ENCODE measurements around the gene RHOF. TPM values are rescaled to one million over a fixed set of nuclear protein-coding genes. Genes with fewer than 3 reads are reported as not detected.
A peak's percentile ranks its signal among the peaks of the same experiment; 100 is the strongest.
"Not testable (repeated sequence)": the region's sequence is repeated elsewhere in the genome, so short reads cannot be mapped to it uniquely, and the experiment has no call there.

RHOF gene
- total RNA-seq, 1 donor from 2014 or later: 7.8 TPM

DNA sequence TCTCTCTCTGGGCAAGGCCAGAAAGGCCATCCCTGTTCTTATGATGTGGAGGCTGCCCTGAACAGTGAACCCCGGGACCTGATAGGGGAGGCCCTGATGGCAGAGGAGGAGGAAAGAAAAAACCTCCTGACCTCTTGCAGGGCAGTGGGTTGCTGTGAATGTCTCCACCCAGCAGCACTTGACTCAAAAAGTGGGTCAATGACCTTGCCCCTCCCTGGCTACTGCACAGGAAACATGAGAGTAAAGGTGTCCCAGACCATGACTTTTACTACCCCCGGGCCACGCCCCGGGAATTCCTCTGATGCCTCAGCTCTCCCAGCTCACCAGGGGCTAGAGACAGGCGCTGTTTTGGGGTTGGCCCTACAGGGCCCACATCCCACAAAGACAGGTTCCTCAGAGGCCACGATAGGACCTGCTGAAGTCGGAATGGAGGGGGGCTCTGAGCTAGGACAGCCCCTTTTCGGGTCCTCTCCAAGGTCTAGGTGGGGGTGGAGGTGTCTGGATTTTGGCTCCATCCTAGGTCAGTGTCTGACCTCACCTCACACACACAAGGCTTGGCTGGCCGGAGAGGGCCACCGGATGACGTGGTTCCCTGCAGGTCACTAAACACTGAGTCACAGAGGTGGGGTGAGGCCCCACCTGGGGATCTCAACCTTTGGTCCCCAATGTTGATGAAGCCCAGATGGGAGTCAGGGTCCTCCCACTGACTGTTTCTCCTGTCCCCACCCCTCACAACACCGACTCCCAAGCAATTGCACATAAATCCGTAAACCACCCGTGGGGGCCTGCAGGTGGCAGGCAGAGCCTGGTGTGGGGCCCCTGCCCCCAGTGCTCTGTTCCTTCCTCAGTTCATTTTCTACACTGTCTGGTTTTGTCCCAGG lies 1.6 kb downstream of the RHOF start:
- DNase-seq: no peak

DNA sequence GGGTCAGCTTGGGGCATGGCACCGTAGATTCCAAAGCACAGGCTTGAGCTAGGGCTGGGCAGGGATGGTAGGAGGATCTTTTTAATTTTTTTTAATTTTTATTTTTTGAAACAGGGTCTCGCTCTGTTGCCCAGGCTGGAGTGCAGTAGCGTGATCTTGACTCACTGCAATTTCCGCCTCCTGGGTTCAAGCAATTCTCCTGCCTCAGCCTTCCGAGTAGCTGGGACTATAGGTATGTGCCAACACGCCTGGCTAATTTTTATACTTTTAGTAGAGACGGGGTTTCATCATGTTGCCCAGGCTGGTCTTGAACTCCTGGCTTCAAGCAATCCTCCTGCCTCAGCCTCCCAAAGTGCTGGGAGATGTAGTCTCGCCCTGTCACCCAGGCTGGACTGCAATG lies 2.7 kb downstream of the RHOF start:
- not testable (repeated sequence) for DNase-seq

- DNase-seq: peak; percentile 29
Observed at GRCh38 chr12:121789800-121790728, 3.4 kb downstream of the RHOF start.

DNA sequence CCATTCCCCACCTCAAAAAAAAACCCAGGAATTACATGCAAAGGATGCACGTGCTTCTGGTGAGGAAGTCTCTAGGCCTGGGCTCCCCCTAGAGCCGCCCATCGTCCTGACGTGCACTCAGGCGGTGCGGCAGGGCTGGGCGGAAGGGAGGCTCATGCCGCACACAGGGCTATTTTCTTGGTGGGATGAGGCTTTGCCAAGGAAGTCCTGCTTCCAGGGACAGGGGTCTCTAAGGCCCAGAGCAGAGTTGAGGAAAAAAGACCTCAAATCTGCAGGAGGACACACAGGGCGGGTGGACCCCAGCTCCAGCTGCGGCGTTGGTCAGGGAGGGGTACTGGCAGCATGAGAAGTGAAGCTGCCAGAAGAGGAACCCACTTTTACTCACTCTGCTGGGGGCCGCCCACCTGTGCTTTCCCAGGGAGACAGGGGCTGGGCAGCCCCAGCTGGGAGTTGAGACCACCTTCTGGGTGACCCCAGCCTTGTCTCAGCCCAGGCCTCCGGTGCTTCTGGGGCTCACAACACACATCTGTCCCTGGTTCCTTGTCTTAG lies 4.2 kb downstream of the RHOF start:
- DNase-seq: no peak

DNA sequence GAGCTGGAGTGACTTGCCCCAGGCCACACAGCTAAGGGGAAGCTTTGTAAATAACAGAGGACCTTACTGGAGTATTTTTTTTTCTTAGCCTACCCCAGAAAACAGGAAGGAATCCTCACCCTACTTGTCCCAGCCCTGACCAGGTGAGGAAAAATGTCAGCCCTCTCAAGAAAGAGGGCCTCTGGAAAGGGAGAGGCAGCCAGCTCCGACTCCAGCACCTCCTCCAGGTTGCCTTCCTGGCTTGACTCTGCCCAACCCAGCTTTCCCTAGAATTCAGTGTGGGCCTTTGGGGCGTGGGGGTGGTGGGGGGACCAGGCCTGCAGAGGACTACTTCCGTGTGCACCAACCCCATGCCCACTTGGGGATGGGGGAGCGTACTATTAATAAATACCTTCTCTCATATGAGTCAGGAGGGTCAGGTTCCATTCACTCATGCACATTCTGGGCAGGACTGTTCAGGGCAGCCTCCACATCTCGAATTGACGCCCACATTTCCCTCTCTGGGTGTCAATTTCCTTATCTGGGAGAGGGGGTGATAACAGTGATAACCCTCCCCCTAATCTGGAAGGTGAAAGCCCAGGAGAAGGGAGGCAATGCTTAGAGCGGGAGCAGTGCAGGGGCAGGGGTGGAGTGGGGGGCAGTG lies 5.2 kb downstream of the RHOF start:
- no peak for DNase-seq

- no peak for DNase-seq
Observed at GRCh38 chr12:121787063-121788025, 6.1 kb downstream of the RHOF start.

DNA sequence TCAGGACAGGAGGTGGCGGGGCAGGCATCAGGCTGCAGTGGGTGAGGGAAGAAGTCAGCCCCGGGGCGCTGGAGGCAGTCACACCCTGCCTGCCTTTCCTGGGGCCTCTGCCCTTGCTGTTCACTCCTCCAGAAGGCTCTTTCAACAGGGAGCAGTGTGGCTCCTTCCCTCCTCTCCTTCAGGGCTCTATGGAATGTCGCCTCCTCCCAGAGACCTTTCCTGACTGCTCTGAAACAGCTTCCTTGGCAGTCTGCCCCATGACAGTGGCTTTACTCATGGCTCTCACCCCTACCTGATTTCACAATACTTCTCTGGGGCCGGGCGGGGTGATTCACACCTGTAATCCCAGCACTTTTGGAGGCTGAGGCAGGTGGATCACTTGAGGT lies 7.1 kb downstream of the RHOF start:
- no peak for DNase-seq

- DNase-seq: no peak
Observed at GRCh38 chr12:121784460-121784859, 9.0 kb downstream of the RHOF start.

DNA sequence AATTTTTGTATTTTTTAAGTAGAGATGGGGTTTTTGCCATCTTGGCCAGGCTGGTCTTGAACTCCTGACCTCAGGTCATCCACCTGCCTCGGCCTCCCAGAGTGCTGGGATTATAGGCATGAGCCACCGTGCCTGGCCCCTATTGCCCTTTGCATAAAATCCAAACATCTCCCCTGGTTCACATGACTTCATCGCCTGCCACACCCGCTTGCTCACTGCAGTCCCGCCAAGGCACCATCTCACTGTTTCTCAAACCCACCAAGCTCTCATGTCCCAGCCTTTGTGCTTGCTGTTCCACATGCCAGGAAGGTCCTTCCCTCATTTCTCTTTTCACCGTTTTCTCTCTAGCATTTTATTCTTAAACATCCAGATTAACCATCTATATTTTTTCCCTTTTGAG lies 9.7 kb downstream of the RHOF start:
- DNase-seq: no peak

DNA sequence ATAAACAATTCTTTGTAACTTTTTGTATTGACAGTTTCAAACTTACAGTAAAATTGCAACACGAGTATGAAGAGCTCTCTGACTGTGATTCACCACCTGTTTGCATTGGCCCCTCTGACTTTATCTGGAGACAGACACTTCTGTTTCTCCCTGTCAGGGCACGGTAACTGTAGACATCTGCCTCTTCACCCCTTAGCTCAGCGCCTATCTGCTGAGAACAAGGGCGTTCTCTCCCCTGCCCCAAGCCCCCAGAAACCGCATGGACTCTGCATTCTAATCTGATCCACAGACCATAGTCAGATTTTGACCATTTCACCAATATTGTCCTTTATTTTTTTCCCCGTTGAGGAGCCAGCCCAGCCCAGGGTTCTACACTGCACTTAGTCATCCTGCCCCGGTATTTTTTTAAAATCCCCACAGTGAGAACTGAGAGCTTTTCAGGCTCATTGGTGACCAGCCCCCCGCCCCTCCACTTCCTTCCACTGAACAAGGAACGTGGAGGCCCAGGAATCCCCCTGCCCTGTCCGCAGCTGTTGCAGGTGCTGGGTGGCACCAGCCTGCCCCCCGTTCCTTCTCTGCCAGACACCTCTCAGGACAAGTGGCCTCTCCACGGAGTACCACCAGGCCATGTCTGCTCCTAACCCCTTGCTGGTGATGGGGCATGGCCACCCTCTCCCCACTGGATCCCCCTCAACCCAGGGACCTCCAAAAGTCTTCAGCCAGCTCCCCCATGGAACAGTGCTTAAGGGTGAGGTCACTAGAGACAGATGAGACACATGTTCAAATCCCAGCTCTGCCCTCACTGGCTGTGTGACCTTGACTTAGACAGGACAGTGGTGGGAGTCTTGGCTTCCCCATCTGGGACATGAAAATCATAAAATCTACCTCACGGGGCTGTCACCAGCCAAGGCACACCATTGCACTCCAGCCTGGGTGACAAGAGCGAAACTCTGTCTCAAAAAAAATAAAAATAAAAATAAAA lies 11.2 kb downstream of the RHOF start:
- DNase-seq: no peak

GRCh38 chr12:121781484-121781997 lies 11.9 kb downstream of the RHOF start:
- peak; percentile 84 for DNase-seq

DNA sequence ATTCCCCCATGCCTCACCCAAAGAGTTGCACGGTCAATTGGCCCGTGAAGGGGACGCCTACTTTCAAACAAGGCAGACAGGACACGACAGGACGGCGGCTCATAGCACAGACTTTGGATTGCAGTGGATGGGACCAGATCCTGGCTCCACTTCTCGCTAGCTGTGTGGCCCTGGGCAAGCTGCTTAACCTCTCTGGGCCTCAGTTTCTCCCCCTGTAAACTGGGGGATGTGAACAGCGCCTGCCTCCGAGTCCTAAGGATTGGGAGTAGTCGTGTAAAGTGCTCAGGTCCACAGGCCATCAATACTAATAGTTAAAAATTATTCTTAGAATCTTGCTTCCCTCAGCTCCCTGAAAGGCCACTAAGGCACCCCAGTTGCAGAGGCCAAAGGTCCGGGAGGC lies 13.1 kb downstream of the RHOF start:
- DNase-seq: no peak

DNA sequence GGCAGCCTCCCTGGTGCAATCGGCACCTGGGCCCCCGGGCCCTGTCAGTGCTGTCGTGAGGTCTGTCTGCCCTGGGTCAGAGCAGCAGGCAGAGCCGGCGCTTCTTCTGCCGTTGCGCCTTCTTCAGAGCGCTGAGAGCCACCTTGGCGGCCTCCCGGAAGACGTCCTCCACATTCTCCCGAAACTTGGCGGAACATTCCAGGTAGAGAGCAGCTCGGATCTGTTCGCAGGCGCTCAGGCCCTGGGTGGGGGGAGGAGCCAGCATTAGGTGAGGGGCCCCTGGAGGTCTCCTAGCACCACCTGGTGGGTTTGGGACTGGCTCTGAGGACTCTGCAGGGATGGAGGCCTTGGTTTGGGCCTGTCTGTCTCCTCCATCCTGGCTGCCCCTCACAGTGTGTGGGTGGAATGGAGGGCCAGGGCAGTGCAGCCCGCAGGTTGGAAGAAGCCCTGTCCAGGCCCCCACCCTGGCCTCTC lies 14.0 kb downstream of the RHOF start:
- no peak for DNase-seq

- no peak for DNase-seq
Observed at GRCh38 chr12:121778567-121779421, 14.7 kb downstream of the RHOF start.

GRCh38 chr12:121776190-121777098 lies 17.0 kb downstream of the RHOF start:
- DNase-seq: peak; percentile 77

GRCh38 chr12:121775501-121775900 lies 18.0 kb downstream of the RHOF start:
- DNase-seq: no peak

- no peak for DNase-seq
Observed at GRCh38 chr12:121774968-121775474, 18.5 kb downstream of the RHOF start.

Data from tongue (tissue), 2 donors.